HUES48 (cell line): ENCODE data around the gene SMYD5.

Experiments
- H3K27ac ChIP-seq: one replicate; pipeline ENCODE4 v1.7.0; 2013; ENCODE audit warnings: low read depth, low read length, inconsistent platforms
- H3K27me3 ChIP-seq: 2 replicates; pipeline ENCODE4 v1.6.1; 2013; ENCODE audit warnings: mild to moderate bottlenecking, low read length; ENCODE audit not compliant: control insufficient read depth, insufficient read depth
- H3K36me3 ChIP-seq: 2 replicates; pipeline ENCODE4 v1.6.1; 2013; ENCODE audit warnings: low read length; ENCODE audit not compliant: control insufficient read depth, insufficient read depth
- H3K4me1 ChIP-seq: 2 replicates; pipeline ENCODE4 v1.6.1; 2013; ENCODE audit warnings: mild to moderate bottlenecking, low read length; ENCODE audit not compliant: control insufficient read depth, insufficient read depth
- H3K4me3 ChIP-seq: 2 replicates; pipeline ENCODE4 v1.5.1; 2013; ENCODE audit warnings: mild to moderate bottlenecking, low read depth, low read length
- H3K9ac ChIP-seq: 2 replicates; pipeline ENCODE4 v1.6.1; 2013; ENCODE audit warnings: mild to moderate bottlenecking, low read depth, low read length, moderate library complexity
- H3K9me3 ChIP-seq: 2 replicates; pipeline ENCODE4 v1.6.1; 2013; ENCODE audit warnings: low read length; ENCODE audit not compliant: control insufficient read depth, insufficient read depth

The SMYD5 gene

DNA sequence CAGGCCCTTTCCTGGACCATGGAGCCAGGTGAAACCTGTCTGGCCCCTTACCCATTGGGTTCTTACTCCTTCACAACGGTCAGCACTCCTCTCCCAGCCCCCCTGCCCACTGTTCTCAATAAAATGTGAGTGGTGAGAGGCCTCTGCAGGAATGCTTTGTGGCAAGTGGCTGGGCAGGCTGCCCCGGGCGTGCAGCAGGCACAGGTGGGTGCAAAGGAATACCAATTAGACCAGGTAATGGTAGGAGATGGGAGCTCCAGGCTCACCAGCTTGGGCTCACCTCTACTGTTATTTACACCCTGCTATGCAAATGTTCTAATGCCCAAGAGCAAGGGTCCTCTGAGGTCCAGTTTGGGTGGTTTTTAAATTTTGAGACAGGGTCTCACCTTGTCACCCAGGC is 13.0 kb downstream of the SMYD5 start:
- Histone ChIP-seq H3K27me3 (no peaks in the 10 kb centered on the region), H3K36me3 (peaks cover 48% of the 10 kb centered on the region), H3K4me1 (no peaks in the 10 kb centered on the region), H3K27ac (no peak overlapping the region), H3K4me3 (no peak overlapping the region), H3K9ac (no peak overlapping the region), H3K9me3 (no peaks in the 10 kb centered on the region)

DNA sequence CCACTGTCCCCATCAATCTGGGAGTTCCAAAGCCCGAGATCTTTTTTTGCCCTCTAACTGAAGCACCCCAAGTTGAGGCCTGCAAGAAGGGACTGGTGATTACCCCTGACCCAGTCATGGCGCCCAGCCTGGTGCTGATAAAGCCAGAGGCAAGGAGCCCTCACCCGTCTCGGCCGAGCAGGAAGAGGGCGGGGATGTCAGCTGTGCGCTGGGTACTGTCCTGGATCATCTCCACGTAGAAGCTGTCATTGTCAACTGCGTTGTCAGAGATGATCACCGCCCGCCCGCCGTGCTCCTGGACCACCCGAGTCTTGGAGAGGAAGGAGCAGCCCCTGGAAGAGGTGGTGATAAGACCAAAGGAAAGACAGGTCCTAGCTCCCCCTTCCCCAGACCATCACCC is 14.6 kb downstream of the SMYD5 start:
- H3K4me3 ChIP-seq: no peak overlapping the region
- H3K36me3 ChIP-seq: peaks cover 33% of the 10 kb centered on the region
- H3K9ac ChIP-seq: no peak overlapping the region
- no peaks in the 10 kb centered on the region for H3K4me1 ChIP-seq
- H3K9me3 ChIP-seq: no peaks in the 10 kb centered on the region
- no peaks in the 10 kb centered on the region for H3K27me3 ChIP-seq
- no peak overlapping the region for H3K27ac ChIP-seq

DNA sequence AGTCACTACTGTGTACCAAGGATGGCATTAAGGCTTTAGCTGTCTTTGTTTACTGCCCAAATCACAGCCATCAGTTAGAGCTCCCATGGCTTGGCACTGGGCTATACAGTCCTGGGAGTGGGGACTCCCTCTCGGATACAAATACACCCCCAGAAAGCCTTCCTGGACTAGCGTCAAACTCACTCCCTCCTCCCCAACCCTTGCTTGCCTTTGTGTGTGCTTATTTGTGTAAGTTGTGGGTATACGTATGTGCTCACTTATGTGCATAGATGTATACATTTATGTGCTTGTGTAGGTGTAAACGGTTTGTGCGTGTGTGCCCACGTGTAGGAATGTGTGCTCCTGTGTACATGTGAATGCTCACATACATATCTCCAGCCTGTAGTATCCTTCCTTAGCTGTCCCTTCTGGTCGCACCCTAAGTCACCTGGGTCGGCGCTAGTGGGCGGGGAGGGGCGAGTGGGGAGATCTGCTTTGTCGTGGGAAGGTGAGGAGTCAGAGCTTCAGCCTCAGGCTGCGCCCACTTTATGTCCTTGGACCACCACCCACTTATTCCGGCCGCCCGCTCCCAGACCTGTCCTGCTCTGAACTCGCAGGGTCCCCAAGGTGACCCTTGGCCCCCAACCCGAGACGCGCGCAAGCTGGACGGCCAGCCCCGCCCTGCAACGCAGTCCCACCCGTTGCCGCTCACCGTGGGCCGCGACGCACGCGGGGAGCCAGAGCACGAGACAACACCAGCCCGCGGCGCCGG is 18.5 kb downstream of the SMYD5 start:
- Histone ChIP-seq H3K4me1 (peaks cover 17% of the 10 kb centered on the region), H3K9me3 (no peaks in the 10 kb centered on the region), H3K27ac (no peak overlapping the region), H3K9ac (no peak overlapping the region), H3K27me3 (no peaks in the 10 kb centered on the region), H3K36me3 (peaks cover 12% of the 10 kb centered on the region; the same call in 1 of the 2 replicates), H3K4me3 (peak overlapping the region; percentile 63)

DNA sequence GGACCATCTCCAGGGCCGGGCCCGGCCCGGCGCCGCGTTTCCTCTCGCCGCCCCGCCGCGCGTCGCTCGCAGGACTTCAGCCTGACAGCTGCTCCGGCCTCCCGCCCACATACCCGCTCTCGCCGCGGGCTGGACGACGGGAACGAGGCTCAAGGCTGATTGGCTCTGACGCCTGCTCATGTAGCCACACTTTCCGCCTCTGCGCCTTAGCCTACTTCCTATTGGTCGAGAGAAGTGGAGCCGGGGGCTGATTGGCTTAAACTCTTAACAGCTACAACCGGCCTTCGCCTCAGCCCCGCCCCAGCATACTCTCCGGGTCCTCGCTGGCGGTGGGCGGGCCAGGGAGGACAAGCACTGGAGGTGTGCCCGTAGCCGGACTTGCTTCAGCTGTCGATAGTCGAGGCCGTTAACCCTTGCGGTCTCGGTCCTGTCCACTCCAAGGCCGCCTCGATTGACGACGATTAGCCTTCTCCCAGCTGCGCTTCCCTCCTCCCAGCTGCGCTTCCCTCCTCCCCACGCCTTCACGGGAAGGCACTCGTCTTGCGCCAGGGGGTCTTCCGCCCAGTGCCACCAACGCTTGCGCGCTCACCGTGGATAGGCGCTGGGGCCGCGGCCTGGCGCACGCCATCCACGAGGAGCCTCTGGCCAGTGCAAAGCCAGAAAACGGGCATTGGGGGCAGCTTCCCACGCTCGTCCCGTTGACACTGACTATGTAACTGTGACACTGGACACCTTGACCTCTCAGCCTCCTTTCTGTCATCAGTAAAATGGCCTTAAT is 19.3 kb downstream of the SMYD5 start, which contains the start of gene PRADC1:
TSS of gene PRADC1 (minus strand) at position 86 of the 778 bp plus-strand sequence. CDS start at position 7, 79 bp downstream.
- Histone ChIP-seq H3K4me3 (peak within 1 kb of the TSS; percentile 94), H3K27ac (peak within 1 kb of the TSS; percentile 88), H3K9ac (peak within 1 kb of the TSS; percentile 93), H3K9me3 (no peaks in the 10 kb centered on the region), H3K27me3 (no peaks in the 10 kb centered on the region), H3K4me1 (peaks cover 23% of the 10 kb centered on the region), H3K36me3 (peaks cover 14% of the 10 kb centered on the region)

DNA sequence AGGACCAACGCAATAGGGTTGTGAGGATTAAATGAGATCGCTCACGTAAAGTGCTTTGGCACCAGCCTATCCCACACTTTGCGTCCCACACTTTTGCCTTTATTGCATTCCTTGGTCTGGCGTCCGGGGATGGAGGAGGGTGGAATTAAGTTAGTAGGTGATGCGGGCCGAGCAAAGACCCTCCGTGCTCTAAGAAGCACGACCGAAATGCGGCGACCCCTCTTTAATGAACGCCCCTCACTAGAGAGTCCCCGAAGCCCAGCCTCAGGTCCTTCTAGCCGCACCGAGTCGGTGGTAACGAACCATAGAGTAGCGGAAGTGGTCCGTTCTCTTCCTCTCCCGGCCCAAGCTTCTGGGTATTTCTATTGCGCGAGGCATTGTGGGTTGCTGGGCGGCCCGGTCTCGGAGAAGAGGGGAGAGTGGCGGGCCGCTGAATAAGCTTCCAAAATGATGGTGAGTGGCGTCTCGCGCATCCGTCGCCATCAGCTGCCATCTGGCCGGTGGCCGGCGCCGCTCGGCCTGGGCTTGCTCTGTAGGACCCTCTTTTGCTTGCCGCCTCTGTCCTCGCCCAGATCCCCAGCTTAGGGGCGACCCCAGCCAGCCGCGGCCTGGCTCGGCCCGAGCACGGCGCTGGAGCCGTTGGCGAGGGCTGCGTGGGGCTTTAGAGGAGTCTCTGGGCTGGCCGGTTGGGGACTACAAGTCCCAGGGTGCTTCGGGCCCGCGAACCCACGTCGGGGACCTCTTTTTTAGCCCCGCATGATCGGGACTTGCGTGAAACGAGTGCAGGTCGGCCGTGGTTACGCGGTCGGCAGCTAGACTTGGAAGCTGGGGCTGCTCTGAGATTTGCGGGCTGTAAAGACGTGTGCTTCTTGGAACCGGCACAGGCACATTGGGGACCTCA is 20.1 kb downstream of the SMYD5 start, which contains the start of gene CCT7:
TSS of gene CCT7 (plus strand) at position 377 of the 901 bp plus-strand sequence. CDS start at position 448, 71 bp downstream.
- Histone ChIP-seq H3K27ac (peak within 1 kb of the TSS; percentile 88), H3K9ac (peak within 1 kb of the TSS; percentile 93), H3K9me3 (no peaks in the 10 kb centered on the region), H3K4me3 (peak within 1 kb of the TSS; percentile 94), H3K36me3 (peaks cover 23% of the 10 kb centered on the region), H3K27me3 (no peaks in the 10 kb centered on the region), H3K4me1 (peaks cover 28% of the 10 kb centered on the region)

DNA sequence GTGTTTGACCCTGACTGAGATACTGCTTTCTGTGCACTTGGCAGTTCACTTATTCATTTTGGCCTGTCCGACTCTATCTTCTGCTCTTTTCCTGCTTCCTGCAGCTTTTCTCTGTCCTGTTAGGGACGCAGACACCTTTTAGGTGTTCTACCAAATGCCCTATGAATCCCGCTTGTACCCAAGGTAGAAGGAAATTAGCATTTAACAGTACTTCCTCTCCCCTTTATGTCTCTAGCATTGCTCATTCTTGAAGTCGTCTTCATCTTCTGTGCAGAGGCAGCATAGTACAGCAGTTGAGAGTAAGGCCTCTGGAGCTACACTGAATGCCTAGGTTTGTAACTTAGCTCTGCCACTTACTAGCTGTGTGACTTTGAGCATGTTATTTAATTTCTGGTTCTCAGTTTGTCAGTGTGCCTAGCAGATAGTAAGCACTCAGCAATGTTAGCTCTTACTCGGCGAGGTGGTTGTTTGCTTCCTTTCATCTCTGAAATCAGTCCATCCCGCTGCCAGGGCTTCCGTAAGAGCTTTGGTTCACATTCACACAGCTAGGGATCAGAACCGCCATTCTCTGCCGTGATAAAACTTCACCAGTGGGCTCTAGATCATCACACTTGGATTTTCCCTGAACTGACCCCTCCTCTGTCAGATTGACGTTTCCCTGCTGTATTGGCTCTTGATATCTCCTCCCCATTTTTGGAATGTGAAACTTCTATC is 21.4 kb downstream of the SMYD5 start:
- Histone ChIP-seq H3K4me1 (peaks cover 28% of the 10 kb centered on the region), H3K27ac (no peak overlapping the region), H3K4me3 (peak overlapping the region; percentile 94), H3K36me3 (peaks cover 36% of the 10 kb centered on the region), H3K27me3 (no peaks in the 10 kb centered on the region), H3K9ac (peak overlapping the region; percentile 93), H3K9me3 (no peaks in the 10 kb centered on the region)

DNA sequence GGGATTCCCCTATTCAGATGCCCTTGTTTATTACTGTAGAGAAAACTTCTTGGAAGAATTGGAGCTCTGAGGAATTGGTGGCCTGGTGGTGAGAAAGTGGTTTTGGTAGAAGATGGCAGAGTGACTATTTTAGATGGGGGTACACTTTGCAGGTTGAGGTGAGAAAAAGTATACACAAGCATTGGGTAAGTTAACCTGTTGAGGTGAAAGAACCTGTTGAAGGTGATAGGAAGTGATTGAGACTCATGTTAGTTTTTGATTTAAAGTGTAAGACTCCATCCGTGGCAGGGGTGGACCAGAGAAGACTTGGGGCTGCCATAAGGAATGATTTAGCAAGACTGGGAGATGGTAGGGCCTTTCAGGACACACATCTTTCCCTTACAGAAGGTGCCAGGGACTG is 23.1 kb downstream of the SMYD5 start:
- peaks cover 46% of the 10 kb centered on the region for H3K36me3 ChIP-seq
- no peak overlapping the region for H3K4me3 ChIP-seq
- H3K27me3 ChIP-seq: no peaks in the 10 kb centered on the region
- H3K4me1 ChIP-seq: peaks cover 28% of the 10 kb centered on the region
- no peaks in the 10 kb centered on the region for H3K9me3 ChIP-seq
- H3K27ac ChIP-seq: peak overlapping the region; percentile 91
- H3K9ac ChIP-seq: no peak overlapping the region

DNA sequence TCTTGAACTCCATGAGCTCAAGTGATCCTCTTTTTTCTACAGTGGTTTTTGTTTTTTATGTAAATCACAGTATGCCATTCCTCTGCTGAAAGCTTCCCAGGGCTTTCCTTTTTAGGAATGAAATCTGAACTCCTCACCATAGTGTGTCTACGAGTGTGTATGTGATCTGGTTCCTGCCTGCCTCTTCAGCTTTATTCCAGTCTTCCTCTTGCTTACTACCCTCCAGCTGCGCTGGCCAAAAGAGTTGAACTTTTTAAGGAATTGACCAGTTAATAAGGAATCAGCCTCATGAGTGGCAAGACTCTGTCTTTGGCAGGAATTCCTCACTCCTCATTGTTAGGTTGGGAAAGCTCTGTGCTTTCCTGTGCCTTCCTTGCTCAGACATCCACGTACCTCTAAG is 24.1 kb downstream of the SMYD5 start:
- no peaks in the 10 kb centered on the region for H3K9me3 ChIP-seq
- 0 out of 2 replicates have a peak overlapping the region, but pooled peaks have one; percentile 36 for H3K4me3 ChIP-seq
- H3K36me3 ChIP-seq: peaks cover 54% of the 10 kb centered on the region
- H3K9ac ChIP-seq: peak overlapping the region; percentile 60
- H3K27me3 ChIP-seq: no peaks in the 10 kb centered on the region
- H3K4me1 ChIP-seq: peaks cover 28% of the 10 kb centered on the region
- peak overlapping the region; percentile 91 for H3K27ac ChIP-seq

DNA sequence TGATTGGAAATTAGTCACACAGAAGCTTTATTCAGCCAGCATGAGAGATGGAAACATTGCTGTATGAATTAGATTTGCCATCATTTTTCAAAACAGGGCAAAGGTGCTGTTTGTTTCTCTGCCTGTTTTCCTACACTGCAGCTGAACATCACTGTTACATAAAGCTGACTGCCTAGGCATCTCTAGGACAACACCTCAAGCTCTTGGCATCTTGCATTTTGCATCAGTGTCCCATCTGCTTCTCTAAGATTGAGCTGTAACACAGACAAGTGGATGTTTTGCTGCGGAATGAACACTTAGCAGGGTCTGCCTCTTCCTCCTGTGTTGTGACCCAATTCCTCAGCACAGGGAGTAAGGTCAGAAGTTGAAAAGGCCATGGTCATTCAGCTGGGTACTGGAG is 24.9 kb downstream of the SMYD5 start:
- Histone ChIP-seq H3K36me3 (peaks cover 63% of the 10 kb centered on the region), H3K27me3 (no peaks in the 10 kb centered on the region), H3K9ac (no peak overlapping the region), H3K4me3 (no peak overlapping the region), H3K27ac (no peak overlapping the region), H3K4me1 (peaks cover 28% of the 10 kb centered on the region), H3K9me3 (no peaks in the 10 kb centered on the region)

DNA sequence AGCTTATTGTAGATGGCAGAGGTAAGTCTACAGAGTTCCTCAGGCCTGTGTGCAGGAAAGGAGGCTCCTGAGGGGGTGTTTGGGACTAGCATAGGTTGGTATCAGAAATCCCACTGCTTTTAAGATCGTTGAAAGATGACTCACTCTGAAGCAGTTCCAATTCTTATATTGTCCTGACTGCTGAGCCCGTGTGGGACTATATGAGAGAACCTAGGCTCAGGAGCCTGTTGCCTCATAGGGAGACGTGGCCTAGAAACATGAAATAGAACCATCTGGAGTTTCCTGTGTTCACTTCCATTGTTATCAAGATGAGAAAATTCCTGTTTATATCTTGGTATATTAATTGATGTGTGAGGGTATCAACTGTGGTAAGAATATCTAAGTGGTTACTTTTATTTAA is 25.7 kb downstream of the SMYD5 start:
- Histone ChIP-seq H3K4me3 (no peak overlapping the region), H3K27me3 (no peaks in the 10 kb centered on the region), H3K27ac (no peak overlapping the region), H3K36me3 (peaks cover 71% of the 10 kb centered on the region), H3K4me1 (peaks cover 28% of the 10 kb centered on the region), H3K9me3 (no peaks in the 10 kb centered on the region), H3K9ac (no peak overlapping the region)
